Activated CD4-positive, CD25-positive, alpha-beta regulatory T cell treated with anti-CD3 and anti-CD28 coated beads, Interleukin-2, amount 50 U/mL, for 72 hours (primary cell): Measurements from ENCODE around the gene QRICH1.
A peak's percentile ranks its signal among the peaks of the same experiment; 100 is the strongest.

Experiments used
- DNase-seq: peaks from one replicate; pipeline ENCODE4 v3.0.0; 2021

Gene QRICH1

DNA sequence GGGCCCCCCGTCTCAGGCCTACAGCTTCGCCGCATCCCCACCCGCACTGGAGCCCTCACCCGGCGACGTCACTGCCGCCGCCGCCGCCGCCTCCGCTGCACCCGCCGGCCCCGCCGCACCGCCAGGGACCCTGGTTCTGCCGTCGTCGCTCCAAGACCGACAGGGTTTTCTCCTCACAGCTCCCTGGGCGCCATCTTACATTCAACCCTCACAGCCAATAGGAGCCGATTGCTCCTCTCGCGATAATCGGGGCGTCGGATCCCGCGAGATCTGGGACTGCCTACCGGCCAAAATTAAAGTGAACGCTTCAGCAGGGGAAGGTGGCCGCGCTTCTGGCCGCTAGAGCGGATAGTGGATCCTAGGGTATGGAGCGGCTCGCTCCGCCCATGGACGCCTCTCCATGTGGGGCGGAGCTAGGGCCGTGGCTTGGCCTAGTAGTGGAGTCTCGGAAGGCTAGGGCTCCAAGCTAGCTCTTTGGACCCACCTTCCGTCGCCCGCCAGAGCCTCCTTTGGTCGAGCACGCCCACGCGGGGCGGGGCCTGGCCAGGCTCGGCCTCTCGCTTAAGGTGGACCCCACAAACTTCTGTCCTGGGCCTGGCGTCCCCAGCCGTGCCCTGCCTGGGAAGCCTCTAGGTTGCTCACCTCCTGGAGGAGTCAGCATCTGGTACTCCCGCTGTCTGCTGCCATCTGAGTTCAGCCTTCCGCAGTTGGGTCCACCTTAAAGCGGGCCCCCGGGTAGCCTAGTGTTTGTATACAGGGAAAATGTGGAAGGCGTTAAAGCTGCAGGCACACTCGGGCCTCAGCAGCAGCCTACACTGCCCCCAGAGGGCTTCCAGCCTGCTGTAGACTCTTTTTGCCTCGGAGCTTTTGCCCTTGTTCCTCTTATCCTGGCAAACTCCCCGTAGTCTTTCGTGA is at the start of gene QRICH1:
TSS of gene QRICH1 (minus strand) at position 219 of the 915 bp plus-strand sequence. CDS start 17,054 bp downstream, outside the sequence.
- peak; percentile 94 for DNase-seq

DNA sequence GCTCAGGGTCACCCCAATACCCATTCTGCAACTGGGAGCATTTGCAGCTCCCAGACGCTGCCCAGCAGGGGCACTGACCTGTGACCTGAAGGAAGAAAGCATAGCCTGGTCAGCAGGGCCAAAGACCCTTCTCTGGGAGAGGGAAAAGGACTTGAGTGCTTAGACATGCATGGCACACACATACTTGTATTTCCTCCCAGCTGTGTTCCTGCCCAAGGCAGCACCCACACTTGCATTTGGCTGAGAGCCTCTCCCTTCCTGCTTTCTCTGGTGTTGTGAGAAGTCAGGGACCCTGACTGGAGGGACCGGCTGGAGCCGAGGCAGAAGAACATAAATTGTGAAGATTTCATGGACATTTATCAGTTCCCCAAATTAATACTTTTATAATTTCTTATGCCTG is 46.2 kb upstream of the QRICH1 start:
- no peak for DNase-seq

- no peak for DNase-seq
Observed at GRCh38 chr3:49135499-49135898, 41.6 kb upstream of the QRICH1 start.

GRCh38 chr3:49134471-49135265 is 40.8 kb upstream of the QRICH1 start:
- no peak for DNase-seq

DNA sequence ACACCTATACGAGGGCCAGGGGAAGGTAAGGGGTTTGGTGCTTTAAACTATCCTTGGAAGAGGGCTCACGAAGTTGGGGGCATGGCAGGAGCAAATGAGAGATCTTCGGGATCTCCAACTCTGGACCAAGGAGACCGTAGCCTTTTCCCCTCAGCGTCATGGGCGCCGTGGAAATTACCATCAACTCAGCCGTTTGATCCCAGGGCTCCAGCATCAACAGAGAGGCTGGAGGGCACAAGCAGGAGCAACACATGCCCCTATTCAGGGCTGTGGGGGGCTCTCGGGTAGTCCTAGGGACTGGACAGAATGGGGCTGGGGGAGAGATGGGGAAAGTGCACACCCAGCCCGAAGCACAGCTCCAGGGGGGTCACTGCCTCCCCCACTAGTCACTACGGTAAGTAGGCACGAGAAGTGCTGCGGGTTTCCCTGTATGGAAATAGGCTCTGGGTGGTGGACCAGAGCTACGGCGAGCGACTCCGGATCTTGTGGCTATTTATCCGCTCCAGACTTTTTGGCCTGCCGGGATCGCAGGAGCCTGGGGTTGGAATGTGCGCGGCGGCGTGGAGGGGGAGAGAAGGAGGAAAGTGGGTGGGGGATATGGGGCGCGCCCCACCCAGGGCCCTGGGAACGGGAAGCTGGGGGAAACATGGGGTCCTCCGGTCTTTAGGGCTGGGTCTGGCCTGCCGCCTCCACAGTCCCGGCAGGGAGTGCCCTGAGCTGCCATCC is 39.5 kb upstream of the QRICH1 start:
- no peak for DNase-seq

GRCh38 chr3:49132437-49133225 is 38.8 kb upstream of the QRICH1 start, which contains the start of gene LAMB2:
LAMB2 (minus strand) TSS chr3:49133050; CDS start chr3:49132867, 183 bp downstream.
- DNase-seq: no peak

GRCh38 chr3:49132073-49132436 is 38.2 kb upstream of the QRICH1 start:
- DNase-seq: no peak

GRCh38 chr3:49131576-49131975 is 37.7 kb upstream of the QRICH1 start:
- DNase-seq: no peak

GRCh38 chr3:49131040-49131439 is 37.2 kb upstream of the QRICH1 start:
- no peak for DNase-seq

GRCh38 chr3:49124991-49125670 is 31.3 kb upstream of the QRICH1 start:
- DNase-seq: no peak

DNA sequence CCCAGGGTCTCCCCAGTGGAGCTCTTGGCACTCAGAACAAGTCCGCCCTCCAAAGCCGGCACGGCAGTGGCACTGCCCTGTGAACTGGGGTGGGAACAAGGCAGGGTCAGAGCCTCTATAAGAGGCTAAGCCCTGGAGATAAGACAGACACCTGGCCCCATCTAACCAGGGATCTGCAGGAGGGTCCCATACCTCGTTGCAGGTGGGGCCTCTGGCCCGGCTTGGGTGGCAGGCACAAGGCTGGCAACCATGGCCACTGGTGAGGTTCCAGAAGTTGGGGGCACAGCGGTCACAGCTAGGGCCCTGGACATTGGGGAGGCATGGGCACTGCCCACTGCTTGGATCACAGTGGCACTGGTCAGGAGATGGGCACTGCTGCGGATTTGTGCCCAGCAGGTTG is 30.3 kb upstream of the QRICH1 start:
- DNase-seq: no peak

- DNase-seq: no peak
Observed at GRCh38 chr3:49123687-49124086, 29.8 kb upstream of the QRICH1 start.

DNA sequence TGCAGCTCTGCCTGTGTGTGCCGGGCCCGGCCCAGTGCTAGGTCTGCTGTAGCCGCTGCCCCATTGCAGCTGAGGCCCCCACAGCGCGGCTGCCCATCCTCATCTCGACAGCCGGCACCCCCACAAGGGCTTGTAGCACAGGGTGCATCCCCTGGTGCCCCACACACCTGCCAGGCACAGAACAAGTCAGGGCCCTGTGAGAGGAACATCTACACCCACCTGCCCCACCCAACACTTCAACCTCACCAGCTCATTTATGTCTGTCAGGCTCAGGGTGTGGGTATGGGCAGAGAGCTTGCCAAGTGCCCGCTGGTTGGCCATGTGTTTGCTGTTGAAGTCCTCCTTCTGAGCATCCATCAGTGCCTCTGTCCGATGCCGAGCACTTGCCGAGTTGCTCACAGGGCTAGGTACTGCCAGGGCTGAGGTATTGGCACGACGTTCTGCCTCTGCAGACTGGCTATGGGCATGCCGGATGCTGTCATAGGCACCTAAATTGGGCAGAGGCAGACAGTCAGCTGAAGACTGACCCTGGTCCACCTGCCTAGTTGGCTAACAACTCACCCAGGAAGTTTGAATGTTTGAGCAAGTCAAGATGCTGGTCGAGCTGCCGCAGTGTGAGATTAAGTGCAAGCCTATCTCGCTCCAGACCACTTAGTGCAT is 29.1 kb upstream of the QRICH1 start:
- no peak for DNase-seq

DNA sequence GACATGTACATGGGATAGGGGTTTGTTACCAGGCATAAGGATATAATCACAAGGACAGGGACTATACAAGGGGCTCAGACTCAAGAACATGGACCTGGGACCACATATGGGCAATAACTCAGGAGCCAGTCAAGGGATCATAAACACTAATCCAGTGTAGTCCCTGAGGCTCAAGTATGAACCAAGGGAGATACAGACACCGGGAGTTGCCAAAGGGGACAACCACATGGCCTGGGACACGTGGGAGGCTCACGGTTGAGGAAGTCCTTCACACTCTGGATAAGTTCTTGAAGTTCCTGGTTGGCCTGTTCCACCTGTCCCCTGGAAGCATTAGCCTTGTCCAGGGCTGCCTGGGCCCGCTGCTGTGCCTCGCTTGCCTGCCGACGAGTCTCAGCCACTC is 28.6 kb upstream of the QRICH1 start:
- DNase-seq: no peak

DNA sequence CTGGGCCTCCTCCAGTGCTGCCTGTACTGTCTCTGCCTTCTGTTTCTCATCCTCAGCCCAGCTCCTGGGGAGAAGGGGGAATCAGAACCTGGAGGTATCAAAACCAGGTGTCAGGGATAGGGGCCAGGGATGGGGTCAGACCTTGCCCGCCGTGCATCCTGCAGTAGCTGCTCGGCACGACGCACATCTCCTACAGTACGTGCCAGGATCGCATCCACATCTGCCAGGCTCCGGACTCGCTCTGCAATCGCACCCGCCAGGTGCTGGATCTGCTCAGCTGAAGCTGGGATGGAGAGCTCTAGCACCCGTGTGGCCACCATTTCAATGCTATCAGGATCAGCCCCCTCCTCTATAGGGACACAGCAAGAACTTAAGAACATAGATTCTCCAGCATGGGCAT is 28.2 kb upstream of the QRICH1 start:
- DNase-seq: no peak

- no peak for DNase-seq
Observed at GRCh38 chr3:49121132-49121736, 27.4 kb upstream of the QRICH1 start.

DNA sequence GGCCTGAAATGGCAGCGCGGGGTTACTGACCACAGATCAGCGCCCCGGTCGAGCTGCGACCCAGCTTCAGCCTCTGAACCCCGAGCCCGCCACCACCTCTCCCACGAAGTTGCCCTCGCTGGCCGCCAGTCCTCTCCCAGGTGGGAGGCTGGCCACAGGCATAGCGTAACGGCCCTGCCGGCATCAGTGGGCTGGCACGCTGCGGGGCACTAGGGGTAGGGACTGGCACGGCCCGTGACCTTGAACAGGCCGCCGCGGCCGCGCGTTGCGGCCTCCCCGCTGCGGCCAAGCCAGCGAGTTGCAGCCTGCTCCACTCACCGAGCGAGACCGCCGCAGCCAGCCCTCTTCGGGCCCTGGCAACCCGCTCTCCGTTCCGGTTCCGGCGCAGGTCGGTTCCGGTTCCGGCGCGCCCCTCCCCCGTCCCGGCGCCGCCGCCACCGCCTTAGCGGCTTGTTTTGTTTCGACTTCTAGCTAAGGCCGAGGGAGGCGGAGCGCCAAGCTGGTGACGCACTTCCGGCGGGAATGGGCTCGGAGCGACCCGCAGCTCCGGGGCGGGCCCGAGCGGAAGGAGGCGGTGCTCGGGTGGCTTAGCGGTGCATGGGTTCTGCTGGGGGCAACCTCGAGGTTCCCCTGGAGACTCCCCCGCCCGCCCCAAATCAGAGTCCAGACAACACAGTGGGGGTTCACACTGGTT is 26.7 kb upstream of the QRICH1 start, which contains the start of gene USP19:
TSS of gene USP19 (minus strand) at position 386 of the 694 bp plus-strand sequence. CDS start 1,678 bp downstream, outside the sequence.
- DNase-seq: peak; percentile 93

GRCh38 chr3:49120096-49120437 is 26.2 kb upstream of the QRICH1 start:
- no peak for DNase-seq

DNA sequence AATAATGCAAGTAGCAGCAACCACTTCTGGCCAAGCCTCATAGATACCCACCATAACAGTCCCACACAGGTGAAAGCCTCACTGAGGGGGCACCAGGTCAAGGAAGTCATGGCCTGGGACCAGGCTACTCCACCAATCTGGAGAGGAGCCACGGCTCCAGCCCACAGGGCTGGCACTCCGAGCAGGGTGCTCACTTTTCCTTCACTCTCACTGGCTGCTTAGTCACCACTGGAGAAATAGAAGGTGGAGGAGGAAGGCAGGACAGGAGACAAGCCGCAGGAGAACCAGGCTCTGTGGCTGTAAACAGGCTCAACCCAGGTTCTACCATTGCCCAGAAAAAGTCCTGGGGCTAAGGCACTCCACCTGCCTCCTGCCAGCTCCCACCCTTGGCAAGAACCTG is 25.6 kb upstream of the QRICH1 start:
- no peak for DNase-seq

GRCh38 chr3:49119036-49119435 is 25.2 kb upstream of the QRICH1 start:
- no peak for DNase-seq
